ENCODE results near the gene CDH13. TPM values are rescaled to one million over a fixed set of nuclear protein-coding genes. Genes with fewer than 3 reads are reported as not detected.

Gene CDH13
- total and polyA plus RNA-seq, 7 donors: 6.1 to 30.7 (median 22.8) TPM

- H3K27me3 ChIP-seq (ENCODE audit: insufficient read depth in 3 of 3, low read length in 2 of 3): no peaks in the 10 kb centered on the region
- ATAC-seq: no peak
- intact Hi-C loops (cut with DNase I): loop anchor here in 1 of 2 donors (10.0 kb wide), 1 partner anchor 62 kb away; no protein-coding TSS in a partner anchor
- no peaks in the 10 kb centered on the region for H3K4me1 ChIP-seq
- no peak overlapping the region for H3K4me3 ChIP-seq
- DNase-seq: no peak
- WGBS, 3 donors: 75 to 81% (median 79%) methylated on average over 6 of the region's 6 CpGs
- H3K9me3 ChIP-seq: no peaks in the 10 kb centered on the region
- TF ChIP-seq CTCF (IDR thresholded peaks at IDR 0.05): no peak
- no peaks in the 10 kb centered on the region for H3K36me3 ChIP-seq (ENCODE audit: insufficient read depth in 1 of 2, low read depth in 1 of 2)
- H3K27ac ChIP-seq: no peak overlapping the region
Observed at GRCh38 chr16:83147244-83147643, 520.5 kb downstream of the CDH13 start.

- intact Hi-C loops (cut with DNase I): no loop called here
- Histone ChIP-seq H3K4me3 (no peak overlapping the region), H3K27me3 (ENCODE audit: insufficient read depth in 3 of 3, low read length in 2 of 3) (no peaks in the 10 kb centered on the region), H3K27ac (no peak overlapping the region), H3K4me1 (no peaks in the 10 kb centered on the region), H3K9me3 (no peaks in the 10 kb centered on the region), H3K36me3 (ENCODE audit: insufficient read depth in 1 of 2, low read depth in 1 of 2) (no peaks in the 10 kb centered on the region)
- 74 to 83% (median 77%) methylated on average over 15 of the region's 15 CpGs for WGBS, 3 donors
- ATAC-seq: no peak
- no peak for TF ChIP-seq CTCF (IDR thresholded peaks at IDR 0.05)
- DNase-seq: no peak
Observed at GRCh38 chr16:83158320-83158957, 531.7 kb downstream of the CDH13 start.

GRCh38 chr16:83159049-83159448, 532.3 kb downstream of the CDH13 start:
- Histone ChIP-seq H3K27me3 (ENCODE audit: insufficient read depth in 3 of 3, low read length in 2 of 3) (no peaks in the 10 kb centered on the region), H3K27ac (no peak overlapping the region), H3K4me1 (no peaks in the 10 kb centered on the region), H3K4me3 (no peak overlapping the region), H3K9me3 (no peaks in the 10 kb centered on the region), H3K36me3 (ENCODE audit: insufficient read depth in 1 of 2, low read depth in 1 of 2) (no peaks in the 10 kb centered on the region)
- intact Hi-C loops (cut with DNase I): no loop called here
- TF ChIP-seq CTCF (IDR thresholded peaks at IDR 0.05): no peak
- ATAC-seq: no peak
- DNase-seq: no peak
- WGBS, 3 donors: 70 to 78% (median 76%) methylated on average over 2 of the region's 2 CpGs

- intact Hi-C loops (cut with DNase I): no loop called here
- H3K9me3 ChIP-seq: no peaks in the 10 kb centered on the region
- no peaks in the 10 kb centered on the region for H3K4me1 ChIP-seq
- no peak for ATAC-seq
- H3K27me3 ChIP-seq (ENCODE audit: insufficient read depth in 3 of 3, low read length in 2 of 3): no peaks in the 10 kb centered on the region
- H3K36me3 ChIP-seq (ENCODE audit: insufficient read depth in 1 of 2, low read depth in 1 of 2): no peaks in the 10 kb centered on the region
- H3K27ac ChIP-seq: no peak overlapping the region
- WGBS, 3 donors: 87 to 89% (median 89%) methylated on average over 7 of the region's 7 CpGs
- TF ChIP-seq CTCF (IDR thresholded peaks at IDR 0.05): no peak
- H3K4me3 ChIP-seq: no peak overlapping the region
- DNase-seq: no peak
Observed at GRCh38 chr16:83160287-83161020, 533.7 kb downstream of the CDH13 start.

All from psoas muscle (tissue), 8 donors.